ENCODE data around the gene BCOR.

Gene BCOR

DNA sequence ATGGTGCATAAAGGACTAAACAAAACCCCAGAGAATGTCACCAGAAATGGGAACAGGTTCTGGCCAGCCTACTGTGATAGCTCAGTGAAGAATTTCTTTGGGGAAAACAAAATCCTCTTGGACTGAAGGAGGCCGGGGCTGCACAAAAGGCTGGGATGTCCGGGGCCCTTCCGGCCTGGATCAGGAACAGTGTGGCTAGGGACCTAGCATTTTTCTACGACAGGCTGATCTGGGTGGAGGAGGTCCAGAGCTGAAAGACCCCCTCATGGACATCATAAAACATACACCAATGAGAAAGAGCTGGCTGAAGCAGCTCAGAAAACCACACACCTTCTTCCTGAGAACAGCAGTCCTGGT lies 94.7 kb downstream of the BCOR start:
- DNase-seq: no peak

Measured in T-helper 2 cell (primary cell).